HTR-8/SVneo (cell line): Measurements from ENCODE around the gene PLEKHA6.

Experiments used
- DNase-seq: peaks from one replicate; pipeline ENCODE4 v3.0.0; 2011; ENCODE audit warnings: low spot score, mixed read lengths; ENCODE audit not compliant: insufficient read length
- FAIRE-seq: peaks from 2 replicates; lab custom pipeline; 2011; peaks lifted over from hg19 to GRCh38; lab: Jason Lieb, UNC

Gene PLEKHA6

DNA sequence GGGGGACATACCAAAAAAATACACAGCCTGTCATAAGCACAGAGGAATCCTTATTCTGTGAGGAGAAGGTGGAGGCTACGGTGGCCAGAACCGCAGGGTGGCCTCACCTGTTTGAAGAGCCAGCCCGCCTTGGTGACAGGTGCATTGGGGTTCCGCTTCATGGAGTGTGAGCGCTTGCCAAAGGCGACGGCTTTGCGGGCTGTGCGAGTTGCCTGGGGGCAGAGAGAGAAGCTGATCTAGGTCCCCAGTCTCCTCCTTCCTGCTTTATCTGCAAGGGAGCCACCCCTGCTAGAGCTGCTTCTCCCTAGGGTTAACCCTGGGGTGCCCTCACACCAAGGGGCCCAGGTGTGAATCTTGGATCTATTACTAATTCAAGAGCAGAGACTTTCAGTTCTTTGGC lies 91.6 kb downstream of the PLEKHA6 start:
- FAIRE-seq: no peak
- no peak for DNase-seq

DNA sequence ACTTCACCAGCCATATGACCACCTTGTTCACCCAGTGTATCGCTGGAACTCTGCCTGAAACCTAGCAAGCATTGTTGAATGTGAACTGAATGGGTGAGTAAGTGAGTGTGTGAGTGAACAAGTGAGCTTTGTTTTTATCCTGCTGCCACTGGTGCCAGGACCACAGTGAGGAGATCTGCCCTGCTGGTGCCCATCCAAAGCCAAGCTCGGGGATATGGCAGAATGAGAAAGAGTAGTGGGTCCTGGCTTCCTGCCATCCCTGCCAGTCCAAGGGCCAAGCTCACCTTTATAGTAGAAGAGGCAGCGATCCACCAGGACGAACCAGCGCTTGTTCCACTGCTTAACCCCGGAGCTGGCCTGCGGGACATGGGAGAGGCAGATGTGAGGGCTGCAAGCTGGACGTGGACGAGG lies 92.5 kb downstream of the PLEKHA6 start:
- peak; percentile 28 for FAIRE-seq
- DNase-seq: no peak

DNA sequence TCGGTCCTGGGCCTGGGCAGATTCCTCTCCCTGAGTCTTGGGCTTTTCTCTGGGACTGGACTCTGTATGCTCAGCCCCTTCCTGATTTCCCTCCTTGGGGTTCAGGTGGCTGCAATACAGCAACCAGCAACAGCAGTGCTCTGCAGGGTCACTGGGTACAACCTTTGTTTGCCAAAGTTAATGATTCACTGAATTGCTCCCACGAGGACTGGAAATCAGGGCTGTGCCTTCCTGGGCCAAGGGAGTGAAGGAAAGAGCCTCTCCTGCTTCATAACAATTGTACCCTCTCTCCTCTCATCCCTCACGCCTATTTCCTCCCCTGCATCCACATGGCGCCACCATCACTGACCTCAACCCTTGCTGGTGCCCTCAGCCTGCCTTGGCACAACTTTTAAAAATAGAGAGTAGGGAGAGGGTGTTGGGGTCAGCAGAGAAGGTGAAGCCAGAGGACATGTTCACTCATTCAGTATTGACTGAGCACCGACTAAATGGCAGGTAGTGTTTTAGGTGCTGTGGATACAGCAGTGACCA lies 93.2 kb downstream of the PLEKHA6 start:
- DNase-seq: no peak
- no peak for FAIRE-seq

DNA sequence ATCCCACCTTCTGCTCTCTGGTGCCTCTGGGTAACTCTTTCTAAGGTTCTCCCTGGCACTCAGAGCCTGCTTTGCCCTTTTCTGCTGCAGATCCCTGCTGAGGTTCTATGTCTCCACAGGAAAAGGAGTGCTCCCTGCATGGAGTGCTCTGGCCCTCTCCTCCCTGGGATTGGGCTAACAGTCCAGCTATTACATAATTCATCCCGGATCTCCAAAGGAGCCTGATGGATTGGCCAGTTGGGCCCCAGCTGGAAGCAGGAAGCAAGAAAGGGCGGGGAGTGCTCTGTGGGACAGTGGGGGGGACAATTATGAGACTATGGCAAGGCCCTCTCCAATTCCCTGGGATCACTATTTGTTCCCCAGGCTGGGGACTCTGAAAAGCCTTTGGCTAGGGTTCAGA lies 94.1 kb downstream of the PLEKHA6 start:
- FAIRE-seq (no peak), DNase-seq (no peak)

DNA sequence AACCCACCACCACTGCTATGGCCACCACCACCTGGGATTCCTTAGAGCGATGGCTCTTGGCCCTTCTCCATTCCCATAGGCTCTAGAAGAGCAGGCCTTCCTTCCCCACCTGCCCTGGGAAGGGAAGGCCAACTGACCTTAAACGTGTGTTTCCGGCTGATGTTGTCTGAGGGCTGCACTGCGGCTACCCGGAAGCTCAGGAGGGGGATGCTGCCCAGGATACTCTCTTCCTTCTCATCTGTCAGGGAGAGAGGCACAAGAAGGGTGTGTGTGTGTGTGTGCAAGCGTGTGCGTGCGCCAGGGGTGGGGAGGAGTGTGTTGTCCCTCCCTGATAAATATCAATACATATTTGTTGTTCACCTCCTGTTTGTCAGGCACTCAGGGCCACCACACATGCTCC lies 94.9 kb downstream of the PLEKHA6 start:
- DNase-seq (no peak), FAIRE-seq (no peak)

DNA sequence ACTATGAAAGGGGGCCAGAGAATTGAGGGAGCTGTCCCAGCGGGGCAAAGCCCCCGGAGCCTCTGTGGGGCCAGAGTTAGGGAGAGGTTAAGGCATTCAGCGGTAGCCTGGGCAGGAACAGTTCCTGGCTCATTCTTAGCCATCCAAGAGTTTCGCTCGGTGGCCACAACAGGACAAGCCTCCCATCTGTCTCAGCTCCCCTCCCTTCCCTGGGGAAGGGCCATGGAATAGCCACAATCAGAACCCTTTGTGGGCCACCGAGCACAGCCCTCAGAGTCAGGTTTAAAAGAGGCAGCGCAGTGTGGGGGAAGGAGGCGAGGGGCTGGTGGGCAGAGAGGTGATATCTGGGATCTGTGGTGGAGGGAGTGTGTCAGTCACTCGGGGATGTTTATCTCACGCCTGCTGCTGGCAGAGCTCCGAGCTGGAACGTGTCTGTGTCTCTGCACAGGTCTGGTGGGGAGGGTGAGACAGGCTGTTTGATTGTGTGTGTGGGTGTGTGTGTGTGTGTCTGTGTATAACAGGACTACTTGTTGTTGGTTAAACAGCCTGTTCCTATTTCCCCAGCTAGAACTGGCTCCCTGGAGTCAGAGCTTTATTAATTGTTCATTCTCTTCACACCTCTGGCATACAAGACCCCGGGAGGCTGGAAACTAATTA lies 96.3 kb downstream of the PLEKHA6 start:
- FAIRE-seq (peak; percentile 13), DNase-seq (no peak)

DNA sequence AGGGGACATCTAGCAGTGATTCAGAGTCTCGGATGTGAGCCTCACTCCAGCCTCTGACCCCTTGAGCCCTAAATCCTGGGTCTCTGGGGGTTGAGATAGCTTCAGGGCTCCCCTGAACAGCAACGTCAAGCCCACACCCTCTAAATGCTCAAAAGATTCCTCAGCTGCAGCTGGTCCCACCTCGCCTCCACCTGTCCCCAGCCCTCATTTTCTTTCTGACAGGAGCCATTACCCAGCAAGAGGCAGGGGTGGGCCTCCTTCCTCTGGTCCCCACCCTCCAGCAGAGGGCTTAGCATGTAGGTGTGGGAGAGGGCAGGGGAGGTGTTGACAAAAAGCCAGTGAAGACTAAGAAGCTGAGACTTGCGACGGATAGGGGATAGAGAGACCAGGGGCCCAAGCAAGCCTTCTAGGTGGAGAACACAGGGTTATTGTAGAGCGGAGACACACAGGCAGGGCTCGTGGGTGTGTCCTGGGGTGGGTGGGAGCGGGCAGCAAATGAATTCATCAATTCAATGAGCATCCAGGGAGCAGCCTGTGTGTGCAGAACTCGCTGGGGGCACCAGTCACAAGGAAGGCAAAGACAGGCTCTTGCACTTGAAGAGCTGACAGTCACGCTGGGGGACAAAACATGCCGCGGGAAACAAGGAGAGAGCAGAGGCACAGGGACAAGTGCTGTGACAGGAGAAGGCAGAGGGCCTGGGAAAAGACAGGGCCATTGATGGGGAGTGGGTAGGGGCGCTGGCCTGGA lies 97.0 kb downstream of the PLEKHA6 start:
- FAIRE-seq (no peak), DNase-seq (no peak)

DNA sequence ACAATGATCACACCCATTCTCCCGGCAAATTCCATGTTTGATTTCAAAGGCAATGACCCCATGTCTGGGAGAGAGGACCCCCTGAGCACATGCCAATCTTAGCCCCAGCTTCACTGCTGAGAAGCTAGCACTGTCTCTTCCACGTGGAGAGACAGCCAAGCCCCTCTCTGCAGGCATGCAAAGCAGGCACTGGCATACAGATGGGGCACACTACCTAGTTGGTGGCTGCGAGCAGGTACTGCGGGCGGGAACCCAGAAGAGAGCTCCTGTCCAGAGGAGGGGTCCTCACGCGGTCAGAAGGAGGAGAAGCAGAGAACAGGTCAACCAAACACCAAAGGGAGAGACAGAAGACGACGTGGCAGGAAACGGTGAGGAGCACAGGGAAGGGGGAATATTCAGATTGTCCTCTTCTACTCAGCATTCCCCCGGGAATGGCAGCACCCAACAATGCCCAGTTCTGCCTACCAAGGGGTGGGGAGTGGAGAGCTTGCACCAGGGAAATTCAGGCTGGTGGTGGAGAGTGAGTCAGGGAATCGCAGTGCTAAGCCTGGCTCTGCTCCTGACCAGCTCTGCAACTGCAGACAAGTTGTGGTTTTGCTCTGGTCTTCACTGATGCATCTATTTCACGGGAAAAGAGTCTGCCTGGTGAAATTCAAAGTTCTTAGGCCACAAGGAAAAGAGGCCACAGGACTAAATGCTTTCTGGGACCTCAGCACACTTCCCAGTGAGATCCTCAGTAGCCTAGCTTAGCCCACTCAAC lies 97.8 kb downstream of the PLEKHA6 start:
- no peak for FAIRE-seq

DNA sequence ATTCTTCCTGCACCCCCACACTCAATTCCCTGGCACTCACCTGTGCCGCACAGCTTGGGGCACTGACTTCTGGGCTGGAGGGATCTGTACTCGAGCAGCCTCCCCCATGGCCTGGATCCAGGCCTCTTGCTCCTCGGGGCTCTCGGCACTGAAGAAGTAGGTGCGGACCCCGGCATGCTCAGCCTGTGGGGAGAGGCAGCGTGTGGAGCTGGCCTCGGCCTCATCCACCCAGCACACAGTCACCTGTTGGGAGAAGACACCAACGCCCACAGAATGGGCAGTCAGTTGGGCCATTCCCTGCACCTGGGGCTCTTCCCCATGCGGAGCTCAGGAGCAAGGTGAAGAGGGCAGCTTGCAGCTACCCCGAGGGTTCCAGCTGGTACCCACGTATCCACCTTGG lies 98.5 kb downstream of the PLEKHA6 start:
- no peak for FAIRE-seq

More for the DNA sequence above, 97.8 kb downstream of the PLEKHA6 start:
- no peak for DNase-seq

DNA sequence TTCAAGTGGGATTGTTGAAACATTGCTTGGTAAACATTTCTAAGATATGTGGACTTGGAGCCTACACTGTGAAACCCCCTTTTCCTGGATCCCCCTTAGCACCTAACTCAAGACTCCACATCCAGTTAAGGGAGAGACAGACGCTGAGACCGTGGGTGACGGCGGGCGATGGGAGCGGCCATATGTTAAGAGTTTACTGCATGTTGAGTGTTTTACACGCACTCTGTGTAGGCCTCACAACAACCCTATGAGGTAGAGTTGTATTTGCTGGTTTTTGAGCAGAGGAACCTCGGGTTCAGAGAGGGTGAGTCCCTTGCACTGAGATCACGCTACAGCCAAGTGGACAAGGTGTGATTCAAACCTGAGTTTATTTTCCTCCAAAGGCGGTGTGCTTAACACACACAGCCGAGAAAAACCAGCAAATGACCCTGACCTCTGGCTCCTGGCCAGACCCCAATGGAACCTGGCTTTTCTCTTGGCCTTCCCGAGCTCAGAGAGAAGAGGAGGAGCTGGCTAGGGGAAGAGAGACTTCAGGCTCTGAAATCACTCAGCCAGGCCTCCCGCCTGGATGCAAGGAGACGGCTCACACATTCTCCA lies 99.0 kb downstream of the PLEKHA6 start:
- DNase-seq (no peak), FAIRE-seq (no peak)

More for the DNA sequence above, 98.5 kb downstream of the PLEKHA6 start:
- no peak for DNase-seq

DNA sequence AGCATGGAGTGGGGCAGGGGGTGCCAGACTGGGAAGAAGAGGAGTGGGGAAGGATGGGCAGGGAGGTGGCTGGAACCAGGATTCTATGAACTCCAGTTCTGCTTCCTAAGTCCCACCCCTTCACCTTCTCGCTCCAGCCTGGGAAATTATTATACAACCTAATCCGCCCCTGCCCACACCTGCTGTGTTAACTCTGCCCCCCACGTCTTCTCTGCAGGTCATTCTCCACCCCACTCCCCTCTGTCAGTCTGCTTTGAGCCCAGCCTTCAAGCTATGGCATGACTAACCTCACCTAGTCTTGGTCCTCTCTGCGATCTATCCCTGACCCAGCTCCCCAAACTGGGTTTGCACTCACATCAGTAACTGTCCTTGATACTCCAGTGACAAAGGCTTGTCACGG lies 99.9 kb downstream of the PLEKHA6 start:
- no peak for DNase-seq
- FAIRE-seq: no peak

DNA sequence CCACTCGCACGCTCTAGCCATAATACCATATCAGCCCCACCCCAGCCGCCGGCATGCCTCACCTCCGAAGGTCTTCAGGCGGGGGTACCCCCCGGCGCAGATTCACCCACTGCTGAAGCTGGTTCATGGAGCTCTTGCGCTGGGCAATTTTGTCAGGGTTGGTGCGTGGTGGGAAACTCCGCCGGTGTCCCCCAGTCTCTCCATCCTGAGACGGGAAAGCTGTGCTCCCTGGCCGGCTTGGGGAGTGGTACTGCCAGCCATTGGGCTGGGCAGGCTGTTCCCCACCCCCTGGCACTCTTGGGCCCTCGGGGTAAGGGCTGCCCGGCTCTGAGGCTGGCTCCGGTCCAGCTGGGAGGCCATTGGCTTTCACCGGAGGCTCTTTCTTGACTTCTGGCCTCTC lies 100.5 kb downstream of the PLEKHA6 start:
- no peak for FAIRE-seq

DNA sequence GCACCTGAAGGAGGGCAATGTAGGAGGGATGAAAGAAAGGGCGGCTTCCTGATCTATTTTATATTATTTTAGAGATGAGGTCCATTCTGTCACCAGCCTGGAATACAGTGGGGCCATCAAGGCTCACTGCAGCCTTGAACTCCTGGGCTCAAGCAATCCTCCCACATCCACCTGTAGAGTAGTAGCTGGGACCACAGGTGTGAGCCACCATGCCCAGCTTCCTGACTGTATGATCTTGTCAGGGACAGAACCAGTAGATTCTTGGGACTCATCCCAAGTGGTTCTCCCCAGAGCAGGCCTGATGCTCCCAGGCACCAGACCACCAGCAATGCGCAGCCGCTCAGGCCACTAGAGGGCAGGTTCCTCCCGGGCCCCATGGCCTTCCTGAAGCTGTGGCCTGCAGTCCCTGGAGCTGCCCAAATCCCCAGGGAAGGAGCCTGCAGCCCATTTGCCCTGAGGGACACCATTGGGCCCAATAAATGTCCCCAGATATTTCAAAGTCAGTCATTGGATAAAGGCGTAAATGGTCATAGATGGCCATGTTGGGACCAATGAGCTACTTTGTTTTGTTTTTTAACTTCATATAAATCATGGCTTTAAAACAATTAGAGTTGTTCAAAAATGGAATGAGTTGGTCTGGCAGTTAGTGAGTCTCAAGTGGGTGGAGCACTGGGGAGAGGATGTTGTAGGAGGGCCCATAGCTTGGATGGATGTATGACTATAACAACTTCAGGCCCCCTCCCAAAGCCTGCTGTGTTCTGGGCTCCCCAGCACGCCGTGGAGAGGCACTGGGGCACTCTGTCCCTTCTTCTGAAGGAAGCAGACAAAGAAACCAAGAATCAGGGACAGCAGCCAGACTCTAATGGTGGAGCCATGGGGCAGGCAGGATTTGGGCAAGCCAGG lies 101.3 kb downstream of the PLEKHA6 start:
- DNase-seq (peak; percentile 89), FAIRE-seq (peak; percentile 51)

More for the DNA sequence above, 100.5 kb downstream of the PLEKHA6 start:
- no peak for DNase-seq

DNA sequence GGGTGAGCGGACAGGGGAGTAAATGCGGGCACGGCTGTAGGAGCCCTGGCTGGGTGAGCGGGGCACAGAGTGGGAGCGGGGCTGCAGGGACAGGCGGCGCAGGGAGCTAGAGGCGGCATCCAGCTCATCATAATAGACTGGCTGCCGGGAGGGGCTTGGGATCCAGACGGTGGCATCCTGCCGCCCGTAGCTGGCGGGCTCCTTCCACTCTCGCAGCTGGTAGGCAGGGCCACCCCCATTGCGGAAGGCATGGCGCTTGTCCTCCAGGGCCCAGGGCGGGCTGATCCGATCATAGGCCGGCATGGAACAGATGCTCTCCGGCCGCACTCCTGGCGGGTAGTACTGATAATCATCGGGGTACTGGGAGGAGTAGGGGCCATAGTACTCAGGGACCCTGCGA lies 102.3 kb downstream of the PLEKHA6 start:
- DNase-seq (no peak), FAIRE-seq (no peak)

DNA sequence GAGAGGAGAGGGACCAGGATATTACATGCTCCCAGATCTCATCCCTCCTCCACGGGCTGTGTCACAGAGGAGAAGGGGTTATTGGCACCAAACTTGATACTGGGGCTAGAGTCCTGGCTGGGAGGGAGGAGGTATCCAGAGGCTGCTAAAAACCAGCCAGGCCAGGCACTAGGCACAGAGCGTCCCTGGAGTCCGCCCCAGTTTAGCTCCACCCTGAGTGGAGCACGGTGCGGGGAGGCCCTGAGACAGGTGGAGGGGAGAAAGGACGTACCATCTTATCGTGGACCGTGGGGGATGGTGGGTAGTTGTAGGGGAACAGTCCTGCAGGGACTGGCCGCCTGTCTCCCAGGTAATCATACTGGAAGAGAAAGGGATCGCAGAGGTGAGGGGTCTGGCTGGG lies 103.2 kb downstream of the PLEKHA6 start:
- no peak for FAIRE-seq
- no peak for DNase-seq

DNA sequence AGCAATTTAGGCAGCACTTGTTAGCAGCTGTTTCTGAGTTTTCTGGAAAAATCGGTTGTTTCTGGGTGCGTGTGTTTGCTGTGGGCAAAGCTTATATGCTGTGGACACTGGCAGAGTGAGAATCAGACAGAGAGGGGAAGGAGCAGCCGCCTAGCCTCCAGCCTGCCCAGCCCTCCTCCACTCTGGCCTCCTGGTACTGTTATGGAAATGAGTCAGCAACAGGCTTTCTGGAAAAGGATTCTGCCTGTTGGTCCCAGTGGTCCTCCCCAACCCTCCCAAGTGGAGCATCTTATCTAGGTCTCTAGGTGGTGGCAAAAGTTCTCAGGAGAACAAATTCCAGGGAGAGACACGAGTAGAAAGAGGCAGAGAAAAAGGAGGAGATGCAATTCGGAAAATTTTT lies 103.8 kb downstream of the PLEKHA6 start:
- DNase-seq (no peak), FAIRE-seq (no peak)

DNA sequence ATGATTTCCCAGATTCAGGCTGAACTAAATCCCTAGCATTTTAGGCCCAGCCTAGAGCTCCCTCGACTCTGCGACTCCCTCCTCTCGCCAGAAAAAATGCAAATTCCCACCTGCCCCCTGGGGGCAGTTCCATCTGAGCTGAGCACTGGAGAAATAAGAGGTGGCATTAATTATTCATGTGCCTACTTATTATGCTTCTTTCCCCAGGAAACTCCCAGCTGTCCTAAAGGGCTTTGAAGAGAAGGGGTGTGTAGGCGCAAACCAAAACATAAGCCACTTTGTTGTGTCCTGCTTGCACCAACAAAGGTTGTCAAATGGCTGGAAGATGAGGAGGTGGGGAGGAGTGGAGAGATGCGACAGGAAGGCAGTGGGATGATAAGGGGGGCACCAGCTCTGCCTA lies 104.5 kb downstream of the PLEKHA6 start:
- no peak for DNase-seq
- no peak for FAIRE-seq

DNA sequence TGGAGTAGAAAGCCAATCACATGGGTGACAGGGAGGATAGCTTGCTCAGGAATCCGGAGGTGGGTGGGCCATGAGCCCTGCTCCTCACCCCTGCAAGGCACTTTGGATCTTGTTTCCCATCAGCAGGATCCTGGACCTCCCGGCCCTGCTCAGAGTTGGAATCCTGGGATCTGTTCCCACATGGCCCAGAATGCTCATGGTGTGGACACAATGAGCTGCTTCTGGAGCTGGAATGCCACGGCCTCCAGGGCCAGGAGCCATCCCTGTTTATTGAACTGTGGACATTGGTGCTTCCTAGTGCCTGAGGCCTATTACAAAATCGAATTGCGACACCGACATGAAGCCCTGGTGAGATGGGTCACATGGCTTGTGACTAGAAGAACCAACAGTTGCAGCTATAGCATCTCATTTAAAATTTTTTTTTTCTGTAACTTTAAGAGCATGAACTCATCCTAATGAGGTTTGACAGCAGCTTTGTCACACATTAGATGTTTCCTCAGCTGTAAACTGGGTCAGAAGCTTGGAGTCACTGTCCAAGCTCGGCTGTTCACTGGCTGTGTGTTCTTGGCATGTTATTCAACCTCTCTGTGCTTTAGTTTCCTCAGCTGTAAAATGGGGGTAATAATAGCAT lies 105.6 kb downstream of the PLEKHA6 start:
- FAIRE-seq: no peak

More for the DNA sequence above, 105.6 kb downstream of the PLEKHA6 start:
- DNase-seq: peak; percentile 41
